Measurements from ENCODE around the gene ACSF2.

DNA sequence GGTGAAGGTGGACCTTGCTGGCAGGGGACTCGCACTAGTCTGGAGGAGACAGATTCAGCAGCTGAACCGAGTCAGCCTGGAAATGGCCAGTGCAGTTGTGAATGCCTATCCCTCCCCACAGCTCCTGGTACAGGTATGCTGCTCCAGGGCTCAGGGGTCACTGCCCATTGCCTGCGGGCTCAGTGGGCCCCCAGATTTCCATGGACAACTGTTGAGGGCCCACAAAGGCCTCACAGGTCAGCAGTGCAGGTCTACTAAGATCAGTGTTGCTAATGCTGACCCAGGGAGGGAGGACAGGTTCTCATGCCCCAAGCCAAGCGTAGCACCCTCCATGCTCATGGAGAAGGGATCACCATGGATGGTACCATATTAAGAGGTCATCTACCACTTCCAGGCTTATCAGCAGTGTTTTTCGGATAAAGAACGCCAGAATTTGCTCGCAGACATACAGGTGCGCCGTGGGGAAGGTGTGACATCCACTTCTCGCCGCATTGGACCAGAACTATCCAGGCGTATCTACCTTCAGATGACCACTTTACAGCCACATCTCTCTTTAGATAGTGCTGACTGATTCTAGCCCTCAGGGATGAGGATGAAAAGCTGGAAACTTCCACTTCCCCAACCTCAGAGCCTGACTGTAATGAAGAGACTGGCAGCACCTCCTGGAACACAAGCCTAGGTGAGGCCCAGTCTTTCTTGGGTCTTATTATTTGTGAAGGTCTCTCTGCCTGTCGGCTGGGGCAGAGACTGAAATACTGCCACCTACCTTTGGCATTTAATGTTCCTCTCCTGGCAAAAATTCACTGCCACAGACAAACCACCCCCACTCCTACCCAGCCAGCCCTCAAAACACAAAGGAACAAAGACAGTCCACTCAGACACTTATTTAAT, 45.4 kb upstream of the ACSF2 start:
- TF ChIP-seq GATA2 (IDR thresholded peaks at IDR 0.05; ENCODE audit: low read depth, low read length), result no peak
- no peak for TF ChIP-seq GATA3 (IDR thresholded peaks at IDR 0.05; ENCODE audit: low read depth, low read length)
